Natural killer cell (primary cell): ENCODE results near the gene PRKAA1. TPM values are rescaled to one million over a fixed set of nuclear protein-coding genes. Genes with fewer than 3 reads are reported as not detected.
A peak's percentile ranks its signal among the peaks of the same experiment; 100 is the strongest.
"Not testable (repeated sequence)": the region's sequence is repeated elsewhere in the genome, so short reads cannot be mapped to it uniquely, and the experiment has no call there.

ENCODE experiments used
- ATAC-seq, 3 donors: fragments of 150-1000 bp in 2 of 3; fragments of 200-7000 bp in 1 of 3; cut with Tn5 transposase; 1 replicate in 1 of 3; 2 replicates in 2 of 3; pipeline ENCODE4 v1.10.0; 2021; ENCODE audit warnings: mild to moderate bottlenecking in 2 of 3, moderate library complexity in 2 of 3
- DNase-seq, 2 donors: peaks; one replicate each; pipeline versions ENCODE4 v3.0.0 to v3.0.0-alpha.2; 2013 to 2021; ENCODE audit warnings: mixed read lengths in 1 of 2
- H3K27ac ChIP-seq: one replicate; pipeline ENCODE4 v1.5.1; 2013; ENCODE audit warnings: mild to moderate bottlenecking, low read length
- H3K27me3 ChIP-seq: one replicate; pipeline ENCODE4 v1.6.1; 2013; ENCODE audit warnings: low read length; ENCODE audit not compliant: control insufficient read depth, insufficient read depth
- H3K36me3 ChIP-seq: one replicate; pipeline ENCODE4 v1.6.1; 2013; ENCODE audit warnings: low read length; ENCODE audit not compliant: control insufficient read depth, insufficient read depth
- H3K4me1 ChIP-seq: one replicate; pipeline ENCODE4 v1.6.1; 2013; ENCODE audit warnings: low read length; ENCODE audit not compliant: control insufficient read depth, insufficient read depth
- H3K4me3 ChIP-seq: one replicate; pipeline ENCODE4 v1.5.1; 2013; ENCODE audit warnings: low read length
- H3K9me3 ChIP-seq: one replicate; pipeline ENCODE4 v1.6.1; 2013; ENCODE audit warnings: low read length; ENCODE audit not compliant: control insufficient read depth, insufficient read depth
- H3K27ac Mint-ChIP-seq, 2 donors: one replicate each; pipeline ENCODE4 v1.8.0; 2022; ENCODE audit warnings: mild to moderate bottlenecking in 2 of 2, mixed read lengths in 2 of 2, moderate library complexity in 1 of 2
- H3K27me3 Mint-ChIP-seq, 2 donors: one replicate each; pipeline ENCODE4 v1.8.0; 2022; ENCODE audit warnings: low read depth in 2 of 2, mixed read lengths in 2 of 2
- H3K36me3 Mint-ChIP-seq: one replicate; pipeline ENCODE4 v1.8.0; 2022; ENCODE audit warnings: mixed read lengths
- H3K4me1 Mint-ChIP-seq, 2 donors: one replicate each; pipeline ENCODE4 v1.8.0; 2022; ENCODE audit warnings: mixed read lengths in 2 of 2
- H3K4me3 Mint-ChIP-seq: one replicate; pipeline ENCODE4 v1.8.0; 2022; ENCODE audit warnings: mild to moderate bottlenecking, moderate library complexity, mixed read lengths
- H3K9me3 Mint-ChIP-seq, 2 donors: one replicate each; pipeline ENCODE4 v1.8.0; 2022; ENCODE audit warnings: mixed read lengths in 2 of 2
- CTCF ChIP-seq: fragments of 200-600 bp; IDR thresholded peaks from one replicate; pipeline ENCODE4 v1.8.0; 2022; ENCODE audit warnings: antibody characterized with exemption
- WGBS: methylation state at CpG from one replicate; pipeline ENCODE4 v1.1.7; 2013; ENCODE audit warnings: missing lambda C conversion rate; ENCODE audit not compliant: insufficient coverage; 5-methylcytosine and 5-hydroxymethylcytosine counted together
- intact Hi-C: fragments of 100-400 bp; cut with micrococcal nuclease; formaldehyde crosslinking; loops from one replicate; pipeline ENCODE4 v1.14.2; 2022
- total RNA-seq, 4 donors: library from RNA; stranded (reverse); fragments of 120-200 nt in 1 of 4; gene quantifications; one replicate each; pipeline versions ENCODE4 v1.2.3 to v1.2.4, GENCODE V29; 2013 to 2022

Gene PRKAA1
- total RNA-seq, 3 donors from 2014 or later (not counting 1 experiment from before 2014, with no cell fraction given): 120 to 165 (median 122) TPM

- intact Hi-C loops: no loop called here
Measured at GRCh38 chr5:40796487-40796889, 1.7 kb downstream of the PRKAA1 start.

GRCh38 chr5:40794877-40795276, 3.3 kb downstream of the PRKAA1 start:
- peaks cover 10% of the 10 kb centered on the region for H3K4me1 ChIP-seq
- not testable (repeated sequence) for ATAC-seq

More at GRCh38 chr5:40796487-40796889, 1.7 kb downstream of the PRKAA1 start:
- Histone ChIP-seq H3K36me3 (no peaks in the 10 kb centered on the region), H3K27me3 (no peaks in the 10 kb centered on the region), H3K4me1 (peaks cover 8% of the 10 kb centered on the region), H3K9me3 (no peaks in the 10 kb centered on the region), H3K4me3 (no peak overlapping the region), H3K27ac (no peak overlapping the region)
- WGBS: 85% methylated on average over 2 of the region's 3 CpGs
- H3K9me3 Mint-ChIP-seq: no peaks in the 10 kb centered on the region
- DNase-seq: peak in 1 of 2 donors; percentile 6
- peaks cover 0 to under 1% of the 10 kb centered on the region in 2 donors for H3K27me3 Mint-ChIP-seq
- TF ChIP-seq CTCF: no peak
- ATAC-seq: no peak
- peak overlapping the region; percentile 92 for H3K4me3 Mint-ChIP-seq
- peaks cover 46 to 47% of the 10 kb centered on the region in 2 donors for H3K4me1 Mint-ChIP-seq
- no peaks in the 10 kb centered on the region for H3K36me3 Mint-ChIP-seq
- H3K27ac Mint-ChIP-seq: peak overlapping the region; percentile 89 to 95

GRCh38 chr5:40794340-40794739, 3.8 kb downstream of the PRKAA1 start:
- H3K4me3 Mint-ChIP-seq: not testable (repeated sequence)

More at GRCh38 chr5:40794877-40795276, 3.3 kb downstream of the PRKAA1 start:
- H3K36me3 ChIP-seq, intact Hi-C loops, H3K9me3 Mint-ChIP-seq, H3K4me3 ChIP-seq, H3K9me3 ChIP-seq, H3K27me3 ChIP-seq, H3K36me3 Mint-ChIP-seq, H3K27ac ChIP-seq, H3K27me3 Mint-ChIP-seq, H3K27ac Mint-ChIP-seq, H3K4me3 Mint-ChIP-seq, DNase-seq: not testable (repeated sequence)
- H3K4me1 Mint-ChIP-seq: peaks cover 55 to 62% of the 10 kb centered on the region in 2 donors
- 100% methylated on average over 2 of the region's 3 CpGs for WGBS

DNA sequence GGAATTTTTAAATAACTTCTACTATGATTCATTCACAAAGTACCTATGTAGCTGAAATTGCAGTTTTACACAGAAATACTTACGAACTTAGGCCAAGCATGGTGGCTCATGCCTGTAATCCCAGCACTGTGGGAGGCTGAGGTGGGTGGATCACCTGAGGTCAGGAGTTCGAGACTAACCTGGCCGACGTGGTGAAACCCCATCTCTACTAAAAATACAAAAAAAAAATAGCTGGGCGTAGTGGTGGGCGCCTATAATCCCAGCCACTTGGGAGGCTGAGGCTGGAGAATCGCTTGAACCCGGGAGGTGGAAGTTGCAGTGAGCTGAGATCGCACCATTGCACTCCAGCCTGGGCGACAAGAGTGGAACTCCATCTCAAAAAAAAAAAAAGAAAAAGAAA, 5.5 kb downstream of the PRKAA1 start:
- H3K27me3 Mint-ChIP-seq, H3K27me3 ChIP-seq, H3K4me1 ChIP-seq, intact Hi-C loops, H3K36me3 ChIP-seq, H3K4me3 ChIP-seq, ATAC-seq, H3K9me3 ChIP-seq, H3K27ac Mint-ChIP-seq, H3K36me3 Mint-ChIP-seq, H3K4me3 Mint-ChIP-seq, DNase-seq, H3K27ac ChIP-seq, H3K9me3 Mint-ChIP-seq: not testable (repeated sequence)
- H3K4me1 Mint-ChIP-seq: peaks cover 66 to 74% of the 10 kb centered on the region in 2 donors
- WGBS: 100% methylated on average over 5 of the region's 10 CpGs

More at GRCh38 chr5:40794340-40794739, 3.8 kb downstream of the PRKAA1 start:
- peaks cover 10% of the 10 kb centered on the region for H3K4me1 ChIP-seq
- H3K9me3 Mint-ChIP-seq, intact Hi-C loops, H3K27me3 Mint-ChIP-seq, H3K27ac ChIP-seq, H3K36me3 Mint-ChIP-seq, H3K36me3 ChIP-seq, DNase-seq, H3K27me3 ChIP-seq, ATAC-seq, H3K9me3 ChIP-seq, H3K4me3 ChIP-seq: not testable (repeated sequence)
- peak overlapping the region in 1 of 2 donors; percentile 29 for H3K27ac Mint-ChIP-seq
- H3K4me1 Mint-ChIP-seq: peaks cover 57 to 66% of the 10 kb centered on the region in 2 donors

DNA sequence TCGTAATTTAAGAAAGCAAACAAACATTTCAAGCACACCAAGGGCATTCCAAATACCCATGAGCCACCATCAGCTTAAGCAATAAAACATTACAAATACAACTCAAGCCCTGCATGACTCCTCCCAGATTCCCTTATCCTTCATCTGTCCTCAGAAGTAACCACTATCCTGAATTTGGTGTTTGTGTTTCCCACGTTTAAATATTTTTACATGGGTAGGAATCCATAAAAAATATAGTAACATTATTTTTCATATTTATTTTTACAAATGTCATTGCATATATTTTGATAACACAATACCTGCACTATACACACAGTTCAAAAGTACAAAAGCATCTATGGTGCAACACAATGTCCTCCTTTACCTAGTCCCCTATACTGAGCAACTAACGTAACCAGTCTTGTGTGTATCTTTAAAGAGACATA, 6.4 kb downstream of the PRKAA1 start:
- 100% methylated on average over 2 of the region's 3 CpGs for WGBS
- no peak overlapping the region for H3K4me3 Mint-ChIP-seq

More for the DNA sequence above, 6.4 kb downstream of the PRKAA1 start:
- Histone ChIP-seq H3K36me3 (peaks cover 5% of the 10 kb centered on the region), H3K4me1 (peaks cover 8% of the 10 kb centered on the region), H3K4me3 (no peak overlapping the region), H3K27ac (no peak overlapping the region), H3K9me3 (no peaks in the 10 kb centered on the region), H3K27me3 (no peaks in the 10 kb centered on the region)
- DNase-seq (no peak), ATAC-seq (no peak)
- no peak for TF ChIP-seq CTCF
- Mint-ChIP-seq H3K27me3 (no peaks in the 10 kb centered on the region), H3K27ac (no peak overlapping the region), H3K4me1 (peaks cover 67 to 75% of the 10 kb centered on the region in 2 donors), H3K9me3 (peaks cover 0 to 2% of the 10 kb centered on the region in 2 donors), H3K36me3 (no peaks in the 10 kb centered on the region)
- intact Hi-C loops: no loop called here
